Measurements from ENCODE around the gene INPP5D. TPM values are rescaled to one million over a fixed set of nuclear protein-coding genes. Genes with fewer than 3 reads are reported as not detected.
"Not testable (repeated sequence)": the region's sequence is repeated elsewhere in the genome, so short reads cannot be mapped to it uniquely, and the experiment has no call there.

The INPP5D gene
- total RNA-seq, 1 experiment from 2014 or later: 5.1 TPM

GRCh38 chr2:233123576-233123975, 63.4 kb downstream of the INPP5D start:
- DNase-seq (ENCODE audit: low spot score); in situ Hi-C loops (cut with HindIII; ENCODE audit: low sequenced_read_pairs): not testable (repeated sequence)

DNA sequence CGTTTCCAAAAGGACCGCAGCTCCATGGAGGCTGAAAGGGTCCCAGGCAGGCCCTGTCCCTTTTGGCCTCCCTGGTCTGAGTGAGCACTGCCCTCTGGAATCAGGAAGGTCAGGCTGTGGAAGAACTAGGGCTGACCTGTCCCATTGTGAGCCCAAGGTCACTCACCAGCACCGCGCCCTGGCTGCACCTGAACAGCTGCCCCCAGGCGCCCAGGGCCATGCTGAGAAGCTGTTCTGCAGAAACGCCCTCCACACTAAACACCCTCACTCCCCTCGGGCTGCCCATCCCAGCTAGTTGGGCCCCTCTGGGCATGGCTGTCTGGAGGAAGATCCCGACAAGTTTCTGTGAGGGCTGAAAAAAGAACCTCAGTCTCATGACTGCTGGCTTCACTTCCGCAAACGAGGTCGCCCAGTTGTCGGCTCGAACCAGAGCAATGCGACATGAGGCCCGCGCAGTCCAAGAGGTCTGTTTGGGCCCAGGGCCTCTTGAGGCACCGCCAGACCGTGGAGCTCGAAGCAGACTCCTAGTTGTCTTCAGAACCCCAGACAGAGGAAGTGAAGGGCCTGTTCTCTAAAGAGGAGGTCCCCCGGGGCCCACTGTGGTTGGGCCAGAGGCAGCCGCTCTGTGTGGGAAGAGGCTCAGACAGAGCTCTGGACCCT, 64.4 kb downstream of the INPP5D start:
- no peak for DNase-seq (ENCODE audit: low spot score)
- in situ Hi-C loops (cut with HindIII; ENCODE audit: low sequenced_read_pairs): no loop called here

- in situ Hi-C loops (cut with HindIII; ENCODE audit: low sequenced_read_pairs): no loop called here
- DNase-seq (ENCODE audit: low spot score): no peak
Observed at GRCh38 chr2:233125455-233126065, 65.4 kb downstream of the INPP5D start.

DNA sequence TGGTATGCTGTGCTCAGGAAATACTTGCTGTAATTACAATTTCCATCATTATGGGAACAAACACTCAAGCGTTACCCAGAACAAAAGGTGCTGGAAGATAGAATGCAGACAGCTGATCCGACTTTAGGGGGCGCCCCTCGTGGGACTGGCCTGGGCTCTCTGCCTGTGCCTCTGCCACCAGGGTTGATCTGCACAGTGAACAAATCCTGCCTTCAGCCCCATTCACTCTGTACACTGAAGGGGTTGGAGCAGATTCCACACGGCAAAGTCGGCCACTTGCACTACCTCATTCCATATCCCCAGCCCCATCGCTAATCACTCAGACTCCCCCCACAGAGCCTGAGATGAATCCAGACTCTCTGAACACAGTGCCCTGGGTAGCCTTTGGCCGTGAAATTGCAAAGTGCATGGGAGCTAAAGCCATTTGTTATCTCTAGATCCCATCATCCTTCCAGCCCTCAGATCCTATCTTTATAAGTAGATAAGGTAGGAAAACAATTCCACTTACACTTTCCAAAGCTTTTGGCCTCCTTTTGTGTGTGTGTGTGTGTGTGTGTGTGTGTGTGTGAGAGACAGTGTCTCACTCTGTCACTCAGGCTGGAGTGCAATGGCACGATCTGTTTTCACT, 69.3 kb downstream of the INPP5D start:
- in situ Hi-C loops (cut with HindIII; ENCODE audit: low sequenced_read_pairs): no loop called here
- DNase-seq (ENCODE audit: low spot score): no peak

GRCh38 chr2:233130024-233130423, 69.9 kb downstream of the INPP5D start:
- in situ Hi-C loops (cut with HindIII; ENCODE audit: low sequenced_read_pairs): no loop called here
- DNase-seq (ENCODE audit: low spot score): no peak

DNA sequence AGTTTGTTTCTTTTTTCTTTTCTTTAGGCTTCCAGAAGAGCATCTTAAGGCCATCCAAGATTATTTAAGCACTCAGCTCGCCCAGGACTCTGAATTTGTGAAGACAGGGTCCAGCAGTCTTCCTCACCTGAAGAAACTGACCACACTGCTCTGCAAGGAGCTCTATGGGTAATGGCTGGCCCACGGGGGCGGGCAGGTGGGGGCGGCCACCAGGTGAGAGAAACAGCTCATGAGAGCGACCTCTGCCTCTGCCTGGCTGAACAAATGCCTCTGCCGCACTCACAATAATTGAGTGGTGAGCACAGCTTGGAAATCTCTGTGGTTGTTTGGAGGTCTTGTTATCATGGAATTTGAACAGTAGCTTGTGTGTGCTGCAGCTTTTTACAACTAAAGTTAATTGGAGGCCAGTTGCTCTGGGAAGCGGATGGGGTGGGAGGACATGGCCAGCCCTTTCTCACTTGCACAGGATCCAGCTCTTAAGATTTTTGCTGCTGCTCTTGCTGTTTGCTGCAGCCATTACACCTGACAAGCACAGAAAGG, 70.4 kb downstream of the INPP5D start:
- in situ Hi-C loops (cut with HindIII; ENCODE audit: low sequenced_read_pairs): no loop called here
- DNase-seq (ENCODE audit: low spot score): no peak

GRCh38 chr2:233131936-233132720, 72.0 kb downstream of the INPP5D start:
- in situ Hi-C loops (cut with HindIII; ENCODE audit: low sequenced_read_pairs): no loop called here

DNA sequence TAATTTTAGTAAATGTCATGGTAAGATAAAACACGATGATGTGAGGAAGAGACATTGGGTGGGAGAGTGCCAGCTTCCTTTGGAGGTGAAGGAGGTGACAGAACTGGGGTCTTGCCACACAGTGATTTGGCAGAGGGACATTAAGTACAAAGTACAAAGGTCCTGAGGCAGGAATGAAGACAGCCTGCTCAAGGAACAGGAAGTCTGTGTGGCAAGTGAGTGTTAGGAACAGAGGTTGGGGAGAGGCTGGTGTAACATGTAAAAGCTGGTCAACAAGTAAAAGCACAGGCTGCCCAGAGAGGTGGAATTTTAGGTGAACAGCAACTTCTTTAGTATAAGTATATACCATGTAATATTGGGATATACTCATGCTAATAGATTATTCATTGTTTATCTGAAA, 73.1 kb downstream of the INPP5D start:
- DNase-seq (ENCODE audit: low spot score): no peak
- in situ Hi-C loops (cut with HindIII; ENCODE audit: low sequenced_read_pairs): no loop called here

More at GRCh38 chr2:233131936-233132720, 72.0 kb downstream of the INPP5D start:
- no peak for DNase-seq (ENCODE audit: low spot score)

DNA sequence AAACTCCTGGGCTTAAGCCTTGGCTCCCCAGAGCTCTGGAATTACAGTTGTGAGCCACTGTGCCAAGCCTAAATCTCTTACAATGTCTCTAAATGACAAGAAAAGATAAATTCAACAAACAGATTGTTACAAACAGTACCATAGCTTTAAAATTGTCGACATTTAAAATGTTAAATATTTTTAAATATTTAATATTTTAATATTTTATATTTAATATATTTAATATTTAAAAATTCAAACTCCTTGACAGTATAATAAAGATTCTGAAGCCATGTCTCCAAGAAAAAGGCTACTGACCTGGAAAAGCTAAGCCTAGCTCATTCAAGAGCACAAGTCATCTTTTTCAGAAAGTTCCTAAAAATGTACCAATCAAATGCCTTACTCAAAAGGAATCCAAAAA, 75.3 kb downstream of the INPP5D start:
- in situ Hi-C loops (cut with HindIII; ENCODE audit: low sequenced_read_pairs): no loop called here
- DNase-seq (ENCODE audit: low spot score): no peak

- in situ Hi-C loops (cut with HindIII; ENCODE audit: low sequenced_read_pairs): no loop called here
Observed at GRCh38 chr2:233137040-233137439, 76.9 kb downstream of the INPP5D start.

DNA sequence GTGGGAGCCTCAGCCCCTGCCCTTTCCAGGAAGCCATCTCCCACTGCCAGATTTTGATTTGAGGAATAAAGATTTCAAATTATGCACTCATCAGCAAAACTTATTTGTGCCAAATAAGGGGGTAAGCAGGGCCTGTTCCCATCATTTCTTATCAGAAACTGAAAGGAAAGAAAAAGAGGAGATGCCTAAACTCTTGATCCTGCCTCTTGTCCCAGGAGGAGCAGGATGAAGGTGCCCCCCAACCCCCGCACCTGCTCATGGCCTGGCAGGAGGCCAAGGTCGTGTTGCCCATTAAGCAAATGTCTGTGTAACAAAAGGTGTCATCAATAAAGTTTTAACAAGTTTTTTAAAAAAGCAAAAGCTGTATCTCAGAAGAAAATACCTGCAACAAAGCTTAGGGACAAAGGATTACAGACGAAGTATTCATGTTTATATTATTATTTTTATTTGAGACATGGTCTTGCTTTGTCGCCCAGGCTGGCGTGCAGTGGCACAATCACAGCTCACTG, 80.0 kb downstream of the INPP5D start:
- no peak for DNase-seq (ENCODE audit: low spot score)
- in situ Hi-C loops (cut with HindIII; ENCODE audit: low sequenced_read_pairs): no loop called here

More at GRCh38 chr2:233137040-233137439, 76.9 kb downstream of the INPP5D start:
- no peak for DNase-seq (ENCODE audit: low spot score)

DNA sequence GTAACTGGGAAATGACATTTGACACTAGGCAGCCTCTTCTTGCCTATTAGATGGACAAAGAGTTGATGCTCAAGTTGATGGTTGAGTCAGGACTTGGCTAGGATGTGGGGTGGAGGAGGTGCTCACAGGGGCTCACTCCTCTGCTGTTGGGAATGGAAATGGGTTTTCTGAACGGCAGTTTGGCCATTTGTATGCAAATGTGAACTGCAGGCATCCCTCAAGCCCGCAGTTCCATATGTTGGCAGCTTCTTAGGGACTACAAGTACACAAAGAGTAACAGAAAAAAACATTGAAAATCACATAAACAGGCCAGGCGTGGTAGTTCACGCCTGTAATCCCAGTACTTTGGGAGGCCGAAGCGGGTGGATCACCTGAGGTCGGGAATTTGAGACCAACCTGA, 80.8 kb downstream of the INPP5D start:
- DNase-seq (ENCODE audit: low spot score): no peak

GRCh38 chr2:233141901-233142300, 81.8 kb downstream of the INPP5D start:
- in situ Hi-C loops (cut with HindIII; ENCODE audit: low sequenced_read_pairs): no loop called here
- DNase-seq (ENCODE audit: low spot score): no peak

More for the DNA sequence above, 80.8 kb downstream of the INPP5D start:
- in situ Hi-C loops (cut with HindIII; ENCODE audit: low sequenced_read_pairs): no loop called here

DNA sequence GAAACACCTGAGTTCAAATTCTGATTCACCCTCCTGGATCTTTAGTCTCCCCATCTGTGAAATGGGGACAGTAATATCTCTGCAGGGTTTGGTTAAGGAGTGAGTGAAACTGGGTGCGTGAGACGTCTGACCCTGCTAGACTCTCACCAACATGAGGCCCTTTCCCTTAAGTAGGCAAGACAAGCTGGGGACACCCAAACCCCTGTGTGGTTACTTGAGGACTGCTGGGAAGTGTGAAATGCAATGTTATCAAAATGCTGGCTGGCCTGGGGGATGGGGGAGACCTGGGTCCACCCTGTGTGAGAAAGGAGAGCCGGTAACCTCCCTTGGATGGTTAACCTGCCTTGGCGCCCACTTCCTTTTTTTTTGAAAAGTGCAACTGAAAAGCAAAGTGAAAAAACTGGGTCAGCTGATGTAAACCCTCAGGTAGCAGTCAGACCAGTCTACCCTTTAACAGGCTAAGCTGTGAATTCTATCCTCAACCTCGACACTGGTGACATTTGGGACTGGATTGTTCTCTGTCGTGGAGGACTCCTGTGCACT, 82.3 kb downstream of the INPP5D start:
- no peak for DNase-seq (ENCODE audit: low spot score)
- in situ Hi-C loops (cut with HindIII; ENCODE audit: low sequenced_read_pairs): no loop called here

- in situ Hi-C loops (cut with HindIII; ENCODE audit: low sequenced_read_pairs): no loop called here
- DNase-seq (ENCODE audit: low spot score): no peak
Observed at GRCh38 chr2:233143700-233144331, 83.7 kb downstream of the INPP5D start.

- DNase-seq (ENCODE audit: low spot score): no peak
- in situ Hi-C loops (cut with HindIII; ENCODE audit: low sequenced_read_pairs): no loop called here
Observed at GRCh38 chr2:233145726-233146125, 85.6 kb downstream of the INPP5D start.

GRCh38 chr2:233146194-233146593, 86.1 kb downstream of the INPP5D start:
- in situ Hi-C loops (cut with HindIII; ENCODE audit: low sequenced_read_pairs): no loop called here
- no peak for DNase-seq (ENCODE audit: low spot score)

GRCh38 chr2:233147136-233147828, 87.1 kb downstream of the INPP5D start:
- no peak for DNase-seq (ENCODE audit: low spot score)
- in situ Hi-C loops (cut with HindIII; ENCODE audit: low sequenced_read_pairs): no loop called here
